GM23338 (cell line): ENCODE data around the gene ZNF469. TPM values are rescaled to one million over a fixed set of nuclear protein-coding genes. Genes with fewer than 3 reads are reported as not detected.

ENCODE experiments used
- ATAC-seq: fragments of 200-7000 bp; cut with Tn5 transposase; 3 replicates; pipeline ENCODE4 v1.9.1; 2020
- DNase-seq: peaks from one replicate; pipeline ENCODE4 v3.0.0-alpha.2; 2015; ENCODE audit warnings: low spot score
- H2AFZ ChIP-seq: fragments of 200-600 bp; sonication (generic); 2 replicates; pipeline ENCODE4 v1.8.0; 2016; ENCODE audit warnings: antibody characterized with exemption, mild to moderate bottlenecking, moderate library complexity
- H3F3A ChIP-seq: fragments of 200-600 bp; sonication (generic); replicated peaks from 2 replicates; pipeline ENCODE4 v1.8.0; 2017; ENCODE audit warnings: antibody characterized with exemption, mixed run types, low read depth
- H3K27ac ChIP-seq: fragments of 200-600 bp; sonication (generic); 2 replicates; pipeline ENCODE4 v1.6.1; 2016; ENCODE audit warnings: low read depth
- H3K27me3 ChIP-seq: fragments of 200-600 bp; sonication (generic); 2 replicates; pipeline ENCODE4 v1.8.0; 2016; ENCODE audit warnings: mild to moderate bottlenecking, mixed run types, moderate library complexity; ENCODE audit not compliant: insufficient read depth
- H3K36me3 ChIP-seq: fragments of 200-600 bp; sonication (generic); 2 replicates; pipeline ENCODE4 v1.8.0; 2016; ENCODE audit warnings: mild to moderate bottlenecking; ENCODE audit not compliant: insufficient read depth
- H3K4me1 ChIP-seq: fragments of 200-600 bp; sonication (generic); 2 replicates; pipeline ENCODE4 v1.8.0; 2016; ENCODE audit warnings: mild to moderate bottlenecking, moderate library complexity; ENCODE audit not compliant: insufficient read depth
- H3K4me2 ChIP-seq: fragments of 200-600 bp; sonication (generic); 2 replicates; pipeline ENCODE4 v1.7.1; 2017; ENCODE audit warnings: mixed run types
- H3K4me3 ChIP-seq: fragments of 200-600 bp; sonication (generic); 2 replicates; pipeline ENCODE4 v1.6.1; 2016; ENCODE audit warnings: mixed run types
- H3K79me2 ChIP-seq: fragments of 200-600 bp; sonication (generic); replicated peaks from 2 replicates; pipeline ENCODE4 v1.8.0; 2017; ENCODE audit warnings: mild to moderate bottlenecking; ENCODE audit not compliant: insufficient read depth
- H3K9me2 ChIP-seq: fragments of 200-600 bp; sonication (generic); 2 replicates; pipeline ENCODE4 v1.8.0; 2017; ENCODE audit not compliant: insufficient read depth
- H4K20me1 ChIP-seq: fragments of 200-600 bp; sonication (generic); replicated peaks from 2 replicates; pipeline ENCODE4 v1.8.0; 2017; ENCODE audit warnings: mild to moderate bottlenecking; ENCODE audit not compliant: insufficient read depth
- H3K27ac Mint-ChIP-seq: 2 replicates; pipeline ENCODE4 v1.8.0; 2020; ENCODE audit warnings: inconsistent platforms, mild to moderate bottlenecking, moderate library complexity, mixed read lengths
- H3K27me3 Mint-ChIP-seq: 3 replicates; pipeline ENCODE4 v1.8.0; 2022; ENCODE audit warnings: low read depth, mild to moderate bottlenecking, moderate library complexity, mixed read lengths, inconsistent platforms; ENCODE audit not compliant: insufficient read depth, poor library complexity
- H3K36me3 Mint-ChIP-seq: 3 replicates; pipeline ENCODE4 v1.8.0; 2021; ENCODE audit warnings: low read depth, mild to moderate bottlenecking, inconsistent platforms, moderate library complexity, mixed read lengths
- H3K4me1 Mint-ChIP-seq: 3 replicates; pipeline ENCODE4 v1.8.0; 2020; ENCODE audit warnings: mild to moderate bottlenecking, inconsistent platforms, mixed read lengths
- H3K4me3 Mint-ChIP-seq: 3 replicates; pipeline ENCODE4 v1.8.0; 2021; ENCODE audit warnings: moderate library complexity, mild to moderate bottlenecking, inconsistent platforms, mixed read lengths
- H3K9me3 Mint-ChIP-seq: 3 replicates; pipeline ENCODE4 v1.8.0; 2020; ENCODE audit warnings: moderate library complexity, mild to moderate bottlenecking, inconsistent platforms, mixed read lengths
- CTCF ChIP-seq, 2 experiments: fragments of 200-600 bp in 1 of 2; sonication (generic) in 1 of 2; conservative IDR thresholded peaks; 2 replicates each; pipeline versions ENCODE4 v1.5.1 to v1.6.1; 2016 to 2017; ENCODE audit warnings: antibody characterized with exemption in 2 of 2, low read depth in 2 of 2, mild to moderate bottlenecking in 2 of 2, moderate library complexity in 1 of 2
- EZH2phosphoT487 ChIP-seq: fragments of 200-600 bp; sonication (generic); IDR thresholded peaks from one replicate; pipeline ENCODE4 v1.8.1; 2018; ENCODE audit warnings: antibody characterized with exemption; ENCODE audit not compliant: unreplicated experiment
- JUNB ChIP-seq: IDR thresholded peaks from one replicate; pipeline ENCODE4 v1.6.1; 2016; ENCODE audit warnings: antibody characterized with exemption; ENCODE audit not compliant: unreplicated experiment
- NANOG ChIP-seq: IDR thresholded peaks from 2 replicates; pipeline ENCODE4 v1.6.1; 2016; ENCODE audit warnings: antibody characterized with exemption, borderline replicate concordance
- POLR2AphosphoS5 ChIP-seq: IDR thresholded peaks from 2 replicates; pipeline ENCODE4 v1.6.1; 2016; ENCODE audit warnings: antibody characterized with exemption, low read depth
- REST ChIP-seq: IDR thresholded peaks from one replicate; pipeline ENCODE4 v1.6.1; 2018; ENCODE audit warnings: antibody characterized with exemption; ENCODE audit not compliant: unreplicated experiment
- STAT1 ChIP-seq: IDR thresholded peaks from one replicate; pipeline ENCODE4 v1.6.1; 2016; ENCODE audit warnings: antibody characterized with exemption; ENCODE audit not compliant: unreplicated experiment
- ZNF331 ChIP-seq: fragments of 250-450 bp; sonication (Bioruptor Pico); IDR thresholded peaks from 2 replicates; pipeline ENCODE4 v1.5.0; 2020; ENCODE audit warnings: low read depth, mild to moderate bottlenecking, moderate library complexity
- polyA plus RNA-seq: library from polyadenylated mRNA; unstranded; fragments of >200 nt; fragmentation: Nextera tagmentation; extraction: Ambion mirVana; gene quantifications from 2 replicates; pipeline ENCODE4 v1.2.1, GENCODE V29; 2016
- total RNA-seq: library from RNA; depleted of rRNA; stranded (reverse); fragments of >200 nt; shearing (Covaris generic); gene quantifications from 2 replicates; pipeline ENCODE4 v1.2.3, GENCODE V29; 2014

ZNF469 gene
- total and polyA plus RNA-seq, 2 experiments from 2014 or later: 0.23 to 1.9 TPM

GRCh38 chr16:88365244-88365865 lies 17.4 kb upstream of the ZNF469 start:
- no peak overlapping the region for H2AFZ ChIP-seq
- H3K79me2 ChIP-seq: no peaks in the 10 kb centered on the region
- no peaks in the 10 kb centered on the region for H3K4me1 ChIP-seq
- no peaks in the 10 kb centered on the region for H4K20me1 ChIP-seq
- Mint-ChIP-seq H3K36me3 (no peaks in the 10 kb centered on the region), H3K4me1 (no peaks in the 10 kb centered on the region), H3K27ac (no peak overlapping the region), H3K27me3 (no peaks in the 10 kb centered on the region), H3K9me3 (peaks cover 31% of the 10 kb centered on the region), H3K4me3 (no peak overlapping the region)
- ATAC-seq (no peak), DNase-seq (no peak)
- no peaks in the 10 kb centered on the region for H3K27me3 ChIP-seq
- H3K9me2 ChIP-seq: no peaks in the 10 kb centered on the region
- H3F3A ChIP-seq: no peaks in the 10 kb centered on the region
- H3K27ac ChIP-seq: no peak overlapping the region
- TF ChIP-seq CTCF (conservative IDR thresholded peaks at IDR 0.05; ENCODE audit: low read depth in 2 of 2): peak in 1 of 2 experiments; percentile 42; a peak in 2 of 4 replicates
- no peak for TF ChIP-seq NANOG
- H3K36me3 ChIP-seq: no peaks in the 10 kb centered on the region
- no peak overlapping the region for H3K4me3 ChIP-seq
- no peak overlapping the region for H3K4me2 ChIP-seq

GRCh38 chr16:88366032-88366703 lies 16.6 kb upstream of the ZNF469 start:
- H3K27me3 Mint-ChIP-seq: no peaks in the 10 kb centered on the region
- H3K4me3 Mint-ChIP-seq: no peak overlapping the region
- Histone ChIP-seq H3K27ac (no peak overlapping the region), H3K36me3 (no peaks in the 10 kb centered on the region), H3K4me3 (no peak overlapping the region), H3K4me2 (no peak overlapping the region), H3K4me1 (no peaks in the 10 kb centered on the region), H3F3A (no peaks in the 10 kb centered on the region), H2AFZ (no peak overlapping the region), H4K20me1 (no peaks in the 10 kb centered on the region), H3K79me2 (no peaks in the 10 kb centered on the region), H3K27me3 (no peaks in the 10 kb centered on the region), H3K9me2 (no peaks in the 10 kb centered on the region)
- ATAC-seq (no peak), DNase-seq (no peak)
- no peaks in the 10 kb centered on the region for H3K36me3 Mint-ChIP-seq
- TF ChIP-seq REST (no peak), STAT1 (no peak), ZNF331 (no peak), POLR2AphosphoS5 (no peak), EZH2phosphoT487 (no peak), JUNB (no peak)
- no peak overlapping the region for H3K27ac Mint-ChIP-seq
- no peaks in the 10 kb centered on the region for H3K4me1 Mint-ChIP-seq
- H3K9me3 Mint-ChIP-seq: peaks cover 25% of the 10 kb centered on the region
